Left renal cortex interstitium (tissue), 4 donors: ENCODE results near the gene ZFAND6. TPM values are rescaled to one million over a fixed set of nuclear protein-coding genes. Genes with fewer than 3 reads are reported as not detected.
"Not testable (repeated sequence)": the region's sequence is repeated elsewhere in the genome, so short reads cannot be mapped to it uniquely, and the experiment has no call there.

Experiments used
- DNase-seq, 4 donors: peaks; one replicate each; pipeline ENCODE4 v3.0.0-alpha.2; 2013; ENCODE audit warnings: low read depth in 4 of 4, low spot score in 2 of 4, missing footprints in 1 of 4
- polyA plus RNA-seq, 4 donors: library from polyadenylated mRNA; unstranded; fragments of 120-200 nt; gene quantifications; one replicate each; pipeline ENCODE4 v1.2.1, GENCODE V29; 2013; ENCODE audit not compliant: insufficient read length in 4 of 4

Gene ZFAND6
- 100 to 1,000 TPM; 108 to 133 (median 119) TPM for polyA plus RNA-seq

DNA sequence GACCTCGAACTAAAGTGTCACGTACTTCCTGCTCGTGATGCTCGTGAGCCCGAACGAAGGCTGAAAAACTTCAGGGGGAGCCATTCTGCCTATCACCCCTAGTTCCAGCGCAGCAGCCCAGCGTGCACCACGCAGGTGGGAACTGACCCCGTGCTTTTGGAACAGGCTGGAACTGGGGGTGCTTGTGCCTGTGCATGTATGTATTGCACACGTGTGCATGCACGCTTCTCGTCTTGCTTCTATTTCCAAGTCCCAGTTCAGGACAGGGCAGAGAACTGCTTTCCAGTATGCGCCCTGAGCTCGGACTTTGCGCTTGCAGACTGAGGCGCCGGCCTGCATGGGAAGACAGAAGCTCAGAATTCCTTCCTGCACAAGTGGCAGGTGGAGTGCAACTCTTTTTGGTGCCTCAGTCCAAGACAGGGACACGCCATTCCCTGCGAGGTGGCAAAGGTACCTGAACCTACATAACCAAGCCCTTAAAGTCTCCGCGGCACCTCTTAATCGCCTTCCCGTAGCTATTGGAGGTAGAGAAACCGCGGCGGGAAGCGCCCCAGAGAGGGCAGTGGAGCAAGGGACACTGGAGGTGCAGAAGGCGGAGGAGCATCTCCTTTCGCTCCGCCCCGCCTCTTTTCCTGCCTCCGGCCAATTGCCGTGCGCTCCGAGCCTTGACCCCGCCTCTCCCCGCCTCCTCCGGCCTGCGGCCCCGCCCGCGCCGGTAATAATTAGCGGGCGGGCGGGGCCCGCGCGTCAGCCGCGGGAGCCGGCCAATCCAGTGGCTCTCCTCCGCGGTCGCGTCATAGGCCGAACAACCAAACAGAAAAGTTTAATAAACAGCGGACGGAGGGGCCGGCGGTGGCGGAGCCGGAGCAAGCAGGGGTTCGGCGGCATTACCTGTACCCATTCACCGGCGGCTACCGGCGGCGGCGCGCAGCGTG is at the start of gene ZFAND6:
Gene ZFAND6 (plus strand): TSS at position 826 of the 935 bp plus-strand sequence. CDS start 60,669 bp downstream, outside the sequence.
- peak; percentile 83 to 92 (median 90) for DNase-seq

DNA sequence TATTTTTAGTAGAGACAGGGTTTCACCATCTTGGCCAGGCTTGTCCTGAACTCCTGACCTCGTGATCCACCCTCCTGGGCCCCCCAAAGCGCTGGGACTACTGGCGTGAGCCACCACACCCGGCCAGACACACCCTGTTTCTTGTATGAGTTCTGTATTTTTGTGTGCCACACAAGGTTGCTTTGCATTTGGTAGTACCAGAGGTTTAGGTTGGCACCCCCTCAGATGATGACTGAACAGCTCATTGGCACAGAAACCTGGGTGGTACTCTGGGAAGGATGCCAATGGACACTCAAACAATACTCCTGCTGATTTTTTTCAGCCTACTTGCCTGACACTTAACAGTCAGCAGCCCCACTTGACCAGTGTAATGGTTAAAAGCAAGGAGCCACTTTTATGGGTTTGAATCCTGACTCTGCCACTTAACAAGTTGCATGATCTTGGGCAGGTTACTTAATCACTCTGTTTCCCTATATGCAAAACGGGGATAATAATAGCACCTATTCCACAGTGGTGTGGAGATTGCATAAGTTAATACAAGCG is 49.3 kb upstream of the ZFAND6 start:
- no peak for DNase-seq

DNA sequence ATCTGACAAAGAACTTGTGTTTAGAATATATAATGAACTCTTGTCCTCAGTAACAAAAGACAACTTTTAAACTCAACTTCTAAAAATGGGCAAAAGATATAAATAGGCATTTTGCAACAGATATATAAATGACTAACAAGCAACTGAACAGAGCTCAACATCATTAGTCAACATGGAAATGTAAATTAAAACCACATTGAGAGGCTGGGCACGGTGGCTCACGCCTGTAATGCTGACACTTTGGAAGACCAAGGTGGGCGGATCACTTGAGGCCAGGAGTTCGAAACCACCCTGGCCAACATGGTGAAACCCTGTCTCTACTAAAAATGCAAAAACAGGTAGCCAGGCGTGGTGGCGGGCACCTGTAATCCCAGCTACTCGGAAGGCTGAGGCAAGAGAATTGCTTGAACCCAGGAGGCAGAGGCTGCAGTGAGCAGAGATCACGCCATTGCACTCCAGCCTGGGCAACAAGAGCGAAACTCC is 48.4 kb upstream of the ZFAND6 start:
- not testable (repeated sequence) for DNase-seq

DNA sequence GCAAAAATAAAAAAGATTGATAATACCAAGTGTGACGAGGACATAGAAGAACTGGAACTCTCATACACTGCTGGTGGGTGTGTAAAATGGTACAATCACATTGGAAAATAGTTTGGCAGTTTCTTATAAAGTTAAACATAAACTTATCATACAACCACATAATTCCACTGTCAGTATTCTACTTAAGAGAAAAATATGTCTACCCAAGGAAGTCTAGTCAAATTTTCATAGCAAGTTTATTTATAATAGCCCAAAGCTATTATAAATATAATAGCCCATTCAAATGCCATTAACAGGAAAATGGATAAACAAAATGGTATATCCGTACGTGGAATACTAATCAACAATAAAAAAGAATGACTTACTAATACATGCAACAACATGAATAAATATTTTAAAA is 47.9 kb upstream of the ZFAND6 start:
- no peak for DNase-seq

DNA sequence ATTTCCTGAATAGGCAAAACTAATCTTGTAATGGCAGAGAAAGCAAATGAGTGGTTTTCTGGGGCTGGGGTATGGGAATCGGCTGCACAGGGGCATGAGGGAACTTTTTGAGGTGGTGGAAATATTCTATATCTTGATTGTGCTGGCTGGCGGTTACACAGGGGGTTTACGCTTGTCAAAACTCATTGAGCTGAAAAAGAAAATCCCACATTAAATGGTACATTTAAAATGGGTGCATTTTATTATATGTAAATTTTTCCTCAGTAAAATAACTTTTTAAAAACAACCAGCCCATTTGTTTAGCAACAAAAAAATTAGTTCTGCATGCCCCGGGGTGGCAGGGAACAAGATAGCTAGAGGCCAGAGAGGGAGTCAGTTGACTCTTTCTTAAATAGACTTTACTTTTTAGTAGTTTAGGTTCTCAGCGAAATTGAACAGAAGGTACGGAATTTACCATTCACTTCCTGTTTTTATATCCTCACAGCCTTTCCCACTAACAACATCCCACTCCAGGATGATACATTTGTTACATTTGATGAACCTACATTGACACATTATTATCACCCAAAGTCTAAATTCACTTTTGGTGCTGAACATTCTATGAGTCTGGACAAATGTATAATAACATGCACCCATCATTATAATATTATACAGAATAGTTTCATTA is 47.3 kb upstream of the ZFAND6 start:
- no peak for DNase-seq

DNA sequence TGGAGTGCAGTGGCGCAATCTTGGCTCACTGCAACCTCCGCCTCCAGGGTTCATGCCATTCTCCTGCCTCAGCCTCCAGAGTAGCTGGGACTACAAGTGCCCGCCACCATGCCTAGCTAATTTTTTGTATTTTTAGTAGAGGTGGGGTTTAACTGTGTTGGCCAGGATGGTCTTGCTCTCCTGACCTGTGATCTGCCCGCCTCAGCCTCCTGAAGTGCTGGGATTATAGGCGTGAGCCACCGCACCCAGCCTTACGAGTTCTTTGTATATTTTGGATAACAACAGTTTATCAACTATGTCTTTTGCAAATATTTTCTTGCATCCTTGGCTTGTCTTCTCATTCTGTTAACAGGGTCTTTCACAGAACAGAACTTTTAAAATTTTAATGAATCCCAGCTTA is 45.3 kb upstream of the ZFAND6 start:
- DNase-seq: not testable (repeated sequence)

DNA sequence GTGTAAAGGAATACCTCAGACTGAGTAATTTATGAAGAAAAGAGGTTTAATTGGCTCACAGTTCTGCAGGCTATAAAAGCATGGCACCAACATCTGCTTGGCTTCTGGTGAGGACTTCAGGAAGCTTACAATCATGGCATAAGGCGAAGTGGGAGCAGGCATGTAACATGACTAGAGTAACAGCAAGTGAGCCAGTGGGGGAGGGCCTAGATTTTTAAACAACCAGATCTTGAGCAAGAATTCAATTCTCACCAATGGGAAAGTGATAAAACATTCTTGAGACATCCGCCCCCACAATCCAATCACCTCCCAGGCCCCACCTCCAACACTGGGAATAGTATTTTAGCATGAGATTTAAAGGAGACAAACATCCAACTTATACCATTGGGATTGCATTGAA is 44.3 kb upstream of the ZFAND6 start:
- no peak for DNase-seq

DNA sequence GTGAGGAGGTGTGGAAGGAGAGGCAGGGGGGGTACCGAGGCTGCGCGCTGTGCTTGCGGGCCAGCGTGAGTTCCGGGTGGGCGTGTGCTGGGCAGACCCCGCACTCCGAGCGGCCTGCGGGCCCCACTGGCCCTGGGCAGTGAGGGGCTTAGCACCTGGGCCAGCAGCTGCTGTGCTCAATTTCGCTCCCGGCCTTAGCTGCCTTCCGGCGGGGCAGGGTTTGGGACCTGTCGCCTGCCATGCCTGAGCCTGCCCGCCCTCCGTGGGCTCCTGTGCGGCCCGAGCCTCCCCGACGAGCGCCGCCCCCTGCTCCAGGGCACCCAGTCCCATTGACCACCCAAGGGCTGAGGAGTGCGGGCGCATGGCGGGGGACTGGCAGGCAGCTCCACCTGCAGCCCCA is 43.0 kb upstream of the ZFAND6 start:
- not testable (repeated sequence) for DNase-seq

DNA sequence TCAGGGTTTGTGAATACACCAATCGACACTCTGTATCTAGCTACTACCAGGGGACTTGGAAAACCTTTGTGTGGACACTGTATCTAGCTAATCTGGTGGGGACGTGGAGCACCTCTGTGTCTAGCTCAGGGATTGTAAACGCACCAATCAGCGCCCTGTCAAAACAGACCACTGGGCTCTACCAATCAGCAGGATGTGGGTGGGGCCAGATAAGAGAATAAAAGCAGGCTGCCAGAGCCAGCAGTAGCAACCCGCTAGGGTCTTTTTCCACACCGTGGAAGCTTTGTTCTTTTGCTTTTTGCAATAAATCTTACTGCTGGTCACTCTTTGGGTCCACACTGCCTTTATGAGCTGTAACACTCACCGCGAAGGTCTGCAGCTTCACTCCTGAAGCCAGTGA is 42.3 kb upstream of the ZFAND6 start:
- not testable (repeated sequence) for DNase-seq

DNA sequence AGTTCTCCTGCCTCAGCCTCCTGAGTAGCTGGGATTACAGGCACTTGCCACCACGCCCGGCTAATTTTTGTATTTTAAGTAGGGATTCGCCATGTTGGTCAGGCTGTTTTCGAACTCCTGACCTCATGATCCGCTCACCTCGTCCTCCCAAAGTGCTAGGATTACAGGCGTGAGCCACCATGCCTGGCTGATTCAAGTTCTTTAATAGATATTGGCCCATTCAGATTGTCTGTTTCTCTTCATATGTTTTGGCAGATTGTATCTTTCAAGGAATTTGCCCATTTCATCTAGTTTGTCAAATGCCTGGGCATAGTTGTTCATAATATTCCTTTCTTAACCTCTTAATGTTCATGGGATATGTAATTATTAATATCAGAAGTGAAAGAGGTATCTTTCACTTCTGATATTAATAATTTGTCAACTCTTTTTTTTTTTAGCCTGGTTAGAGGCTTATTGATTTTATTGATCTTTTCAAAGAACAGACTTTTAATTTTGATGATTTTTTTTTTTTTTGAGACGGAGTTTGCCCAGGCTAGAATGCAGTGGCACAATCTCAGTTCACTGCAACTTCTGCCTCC is 40.2 kb upstream of the ZFAND6 start:
- DNase-seq: no peak

DNA sequence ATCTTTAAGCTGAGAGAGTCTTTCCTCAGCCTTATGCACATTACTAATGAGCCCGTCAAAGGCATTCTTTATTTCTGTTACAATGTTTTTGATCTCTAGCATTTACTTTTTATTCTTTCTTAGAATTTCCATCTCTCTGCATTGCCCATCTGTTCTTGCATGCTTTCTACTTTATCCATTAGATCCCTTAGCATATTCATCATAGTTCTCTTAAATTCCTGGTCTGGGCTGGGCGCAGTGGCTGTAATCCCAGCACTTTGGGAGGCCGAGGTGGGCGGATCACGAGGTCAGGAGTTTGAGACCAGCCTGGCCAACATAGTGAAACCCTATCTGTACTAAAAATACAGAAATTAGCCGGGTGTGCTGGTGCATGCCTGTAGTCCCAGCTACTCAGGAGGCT is 39.3 kb upstream of the ZFAND6 start:
- not testable (repeated sequence) for DNase-seq

DNA sequence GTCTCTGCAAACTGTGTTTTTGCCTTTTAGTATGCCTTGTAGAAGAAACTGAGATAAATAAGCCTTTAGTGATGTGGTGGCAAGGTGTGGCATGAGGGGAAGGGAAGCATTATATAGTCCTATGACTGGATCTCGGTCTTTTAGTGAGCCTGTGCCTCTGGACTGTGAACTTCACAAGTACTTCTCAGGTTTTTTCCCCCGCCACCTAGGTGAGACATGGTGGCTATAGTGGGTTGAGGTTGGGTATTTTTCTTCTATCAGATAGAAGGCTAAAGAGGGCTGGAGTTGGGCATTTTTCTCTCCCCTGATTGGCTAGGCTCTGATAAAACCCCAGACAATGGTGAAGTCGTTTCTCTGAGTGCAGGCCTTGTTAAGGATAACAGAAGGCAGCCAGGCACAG is 38.7 kb upstream of the ZFAND6 start:
- no peak for DNase-seq

DNA sequence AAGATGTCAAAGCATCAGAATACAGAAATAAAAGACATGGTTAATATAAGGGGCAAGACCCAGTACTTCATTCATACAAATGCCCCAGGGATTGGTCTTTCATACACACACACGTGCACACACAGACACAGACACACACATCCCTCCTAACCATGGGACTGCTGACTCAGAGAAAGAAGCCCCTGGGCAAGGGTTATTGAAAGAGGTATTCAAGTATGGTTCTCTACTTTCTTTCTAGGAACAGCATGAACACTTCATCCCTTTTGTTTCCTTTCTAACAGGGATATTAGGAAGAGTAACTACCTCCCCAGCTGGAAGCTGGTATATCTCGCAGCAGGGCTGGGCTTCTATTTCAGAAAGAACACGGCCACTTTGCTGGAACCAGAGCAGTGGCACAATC is 33.2 kb upstream of the ZFAND6 start:
- DNase-seq: no peak

DNA sequence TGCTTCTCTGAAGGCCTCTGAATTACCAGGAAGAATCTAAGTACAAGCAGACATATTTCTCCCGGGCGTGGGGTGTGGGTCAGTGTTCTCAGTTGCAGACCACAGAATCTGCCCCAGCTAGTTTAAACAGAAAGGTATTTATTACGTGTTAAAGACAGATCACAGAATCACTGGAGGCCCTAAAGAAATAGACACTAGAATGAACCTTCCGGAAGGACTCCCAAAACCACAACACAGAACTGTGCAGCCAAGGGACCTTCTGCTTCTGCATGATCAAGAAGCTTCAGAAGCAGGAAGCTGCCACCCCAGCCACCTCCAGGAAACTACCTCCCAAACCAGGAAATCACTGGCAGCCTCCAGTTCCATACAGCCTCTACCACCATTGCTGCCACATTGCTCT is 32.7 kb upstream of the ZFAND6 start:
- DNase-seq: no peak

DNA sequence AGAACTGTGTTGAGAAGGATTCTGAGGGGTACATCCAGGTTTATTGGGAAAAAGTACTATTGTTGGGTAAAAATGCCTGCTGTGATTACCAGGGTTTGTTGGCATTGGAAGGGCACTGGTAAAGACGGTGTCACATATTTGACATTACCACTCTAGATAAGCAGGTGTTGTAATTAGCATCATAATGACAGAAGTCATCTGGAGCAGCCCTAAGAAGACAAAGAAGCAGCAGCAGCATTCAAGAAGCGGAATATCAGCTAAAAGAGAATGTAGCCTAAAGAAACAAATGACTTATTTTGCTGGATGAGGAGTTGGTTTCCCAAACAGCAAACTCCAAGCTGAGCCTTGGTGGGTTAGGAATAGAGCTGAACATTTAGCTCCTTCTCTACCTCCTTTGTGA is 30.5 kb upstream of the ZFAND6 start:
- DNase-seq: no peak

DNA sequence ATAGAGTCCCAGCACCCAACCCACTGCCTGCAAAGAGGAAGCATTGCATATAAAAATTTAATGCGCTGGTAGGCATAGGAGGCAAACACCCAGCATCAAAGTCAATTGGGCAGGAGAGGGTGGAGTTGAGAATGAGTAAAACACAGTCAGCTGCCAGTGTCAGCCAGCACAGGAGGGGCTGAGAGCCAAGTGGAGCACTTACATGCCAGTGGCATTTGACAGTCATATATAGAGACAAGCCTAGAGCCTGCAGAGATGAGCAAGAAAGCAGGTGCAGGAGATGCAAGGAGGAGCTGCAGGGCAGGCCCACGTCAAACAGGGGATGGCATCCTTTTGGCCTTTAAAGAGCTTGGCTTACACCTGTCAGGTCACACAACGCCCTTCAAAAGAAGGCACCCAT is 27.6 kb upstream of the ZFAND6 start:
- no peak for DNase-seq

DNA sequence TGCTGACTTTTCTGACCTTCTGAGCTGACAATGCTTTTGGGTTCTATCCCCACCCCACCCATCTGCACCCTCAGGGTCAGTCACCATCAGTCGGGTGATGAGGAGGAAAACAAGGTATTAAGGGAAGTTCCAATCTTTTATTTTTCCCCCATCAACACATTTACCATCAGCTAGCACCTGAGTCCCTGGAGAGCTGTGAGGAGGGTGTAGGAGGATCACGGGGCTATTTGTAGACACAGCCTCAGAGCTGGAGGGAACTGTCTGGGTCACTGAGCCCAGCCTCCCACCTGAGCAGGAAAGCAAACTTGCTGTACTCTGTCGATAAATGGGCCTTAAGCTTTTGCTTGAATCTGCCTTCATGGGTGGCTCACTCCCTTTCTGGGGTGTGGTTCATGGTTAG is 24.8 kb upstream of the ZFAND6 start:
- DNase-seq: no peak

DNA sequence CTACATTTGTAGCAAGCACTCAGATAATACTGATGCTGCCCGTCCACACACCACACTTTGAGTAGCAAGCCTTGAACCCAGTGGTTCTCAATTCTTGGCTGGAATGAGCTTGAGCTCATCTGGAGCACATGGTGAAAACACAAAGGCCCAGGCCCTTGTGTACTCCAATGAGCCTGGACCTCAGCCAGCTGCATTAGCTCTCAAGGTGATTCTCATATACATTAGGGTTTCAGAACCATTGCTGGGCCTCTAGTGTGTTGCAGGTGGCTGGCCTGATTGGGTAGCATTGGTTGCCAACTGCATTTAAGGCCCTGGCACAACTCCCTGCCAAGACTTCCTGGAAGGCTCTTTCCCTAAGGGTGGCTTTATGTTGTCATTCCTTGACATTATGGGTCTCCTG is 23.4 kb upstream of the ZFAND6 start:
- no peak for DNase-seq

DNA sequence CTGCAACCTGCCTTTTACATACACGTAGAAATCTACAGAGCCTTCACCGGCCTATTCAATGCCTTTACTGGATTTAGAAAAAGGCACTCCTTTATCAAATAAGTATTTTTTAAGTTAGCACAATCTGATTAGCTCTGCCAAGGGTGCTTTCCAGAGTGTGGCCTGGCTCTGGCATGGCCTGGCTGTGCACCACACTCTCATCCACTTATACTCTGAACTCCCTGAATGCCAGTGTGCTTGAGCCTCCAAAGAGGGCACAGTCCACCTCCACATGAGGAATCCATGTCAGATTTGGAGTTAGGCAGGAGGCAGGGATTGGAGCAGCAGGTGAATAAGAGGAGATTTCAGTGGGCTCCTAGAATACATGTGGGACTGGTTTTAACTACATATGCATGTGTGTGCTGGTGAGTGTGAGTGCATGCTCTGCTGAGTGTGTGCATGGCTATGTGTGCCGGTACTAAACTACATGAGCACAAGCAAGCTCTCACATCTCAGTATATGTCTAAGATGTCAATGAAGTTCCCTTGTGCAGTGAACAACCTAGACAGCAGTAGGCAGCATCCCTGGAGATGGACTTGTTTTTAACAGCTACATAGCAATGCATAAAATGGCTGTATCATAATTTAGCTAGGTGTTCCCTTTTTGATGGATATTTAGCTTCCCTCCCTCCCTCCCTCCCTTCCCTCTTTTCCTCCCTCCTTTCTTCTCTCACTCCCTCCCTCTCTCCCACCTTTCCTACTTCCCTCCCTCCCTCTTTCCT is 17.8 kb upstream of the ZFAND6 start:
- no peak for DNase-seq

DNA sequence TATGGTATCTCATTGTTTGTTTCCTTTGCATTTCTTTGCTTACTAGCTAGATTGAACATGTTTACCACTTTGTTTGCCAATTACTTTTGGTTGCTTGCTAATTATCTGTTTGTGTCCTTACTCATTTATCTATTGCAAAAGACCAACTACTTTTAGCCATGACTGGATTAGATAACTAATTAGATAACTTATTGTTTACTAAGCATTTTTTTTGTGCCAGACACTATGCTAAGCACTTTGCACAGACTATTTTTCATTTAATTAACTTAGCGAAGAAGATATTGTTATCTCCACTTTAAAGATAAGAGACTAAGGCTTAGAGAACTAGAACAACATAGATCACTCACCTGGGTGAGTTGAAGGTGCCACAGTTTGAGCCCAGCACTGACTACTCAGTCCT is 16.9 kb upstream of the ZFAND6 start:
- DNase-seq: no peak
